HT-29 (cell line): ENCODE data around the gene FAM135A. TPM values are rescaled to one million over a fixed set of nuclear protein-coding genes. Genes with fewer than 3 reads are reported as not detected.

Experiments
- small RNA-seq: library from RNA; depleted of rRNA; stranded (forward); fragments of <200 nt; gene quantifications from one replicate; pipeline ENCODE3, GENCODE V24; 2014
- total RNA-seq: library from RNA; depleted of rRNA; stranded (reverse); fragments of >200 nt; shearing (Covaris generic); gene quantifications from 2 replicates; pipeline ENCODE4 v1.2.3, GENCODE V29; 2014; rRNA removed

FAM135A gene
- total RNA-seq, 1 experiment from 2014 or later: 22.7 TPM

Small RNA genes lying within 50 kb of the gene (small RNA-seq; reads per million reads assigned to genes)
- not detected for gene RNU7-48P

Other genes starting within 250 kb of the FAM135A start
- gene COL9A1, start 110.4 kb upstream of the FAM135A start, total RNA-seq: not detected in 2 replicates
- 2.4 and 4.7 TPM in 2 replicates for gene SDHAF4, start 153.4 kb downstream of the FAM135A start, total RNA-seq